Measurements from ENCODE around the gene PRKAR1A.

- TF ChIP-seq CTCF (IDR thresholded peaks at IDR 0.05), result no peak
- no peak for TF ChIP-seq TCF7L2 (IDR thresholded peaks at IDR 0.05; ENCODE audit: low read depth, low read length)
- TF ChIP-seq, protein P1, sequence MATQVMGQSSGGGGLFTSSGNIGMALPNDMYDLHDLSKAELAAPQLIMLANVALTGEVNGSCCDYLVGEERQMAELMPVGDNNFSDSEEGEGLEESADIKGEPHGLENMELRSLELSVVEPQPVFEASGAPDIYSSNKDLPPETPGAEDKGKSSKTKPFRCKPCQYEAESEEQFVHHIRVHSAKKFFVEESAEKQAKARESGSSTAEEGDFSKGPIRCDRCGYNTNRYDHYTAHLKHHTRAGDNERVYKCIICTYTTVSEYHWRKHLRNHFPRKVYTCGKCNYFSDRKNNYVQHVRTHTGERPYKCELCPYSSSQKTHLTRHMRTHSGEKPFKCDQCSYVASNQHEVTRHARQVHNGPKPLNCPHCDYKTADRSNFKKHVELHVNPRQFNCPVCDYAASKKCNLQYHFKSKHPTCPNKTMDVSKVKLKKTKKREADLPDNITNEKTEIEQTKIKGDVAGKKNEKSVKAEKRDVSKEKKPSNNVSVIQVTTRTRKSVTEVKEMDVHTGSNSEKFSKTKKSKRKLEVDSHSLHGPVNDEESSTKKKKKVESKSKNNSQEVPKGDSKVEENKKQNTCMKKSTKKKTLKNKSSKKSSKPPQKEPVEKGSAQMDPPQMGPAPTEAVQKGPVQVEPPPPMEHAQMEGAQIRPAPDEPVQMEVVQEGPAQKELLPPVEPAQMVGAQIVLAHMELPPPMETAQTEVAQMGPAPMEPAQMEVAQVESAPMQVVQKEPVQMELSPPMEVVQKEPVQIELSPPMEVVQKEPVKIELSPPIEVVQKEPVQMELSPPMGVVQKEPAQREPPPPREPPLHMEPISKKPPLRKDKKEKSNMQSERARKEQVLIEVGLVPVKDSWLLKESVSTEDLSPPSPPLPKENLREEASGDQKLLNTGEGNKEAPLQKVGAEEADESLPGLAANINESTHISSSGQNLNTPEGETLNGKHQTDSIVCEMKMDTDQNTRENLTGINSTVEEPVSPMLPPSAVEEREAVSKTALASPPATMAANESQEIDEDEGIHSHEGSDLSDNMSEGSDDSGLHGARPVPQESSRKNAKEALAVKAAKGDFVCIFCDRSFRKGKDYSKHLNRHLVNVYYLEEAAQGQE (IDR thresholded peaks at IDR 0.05; ENCODE audit: insufficient read depth in 1 of 2, low read depth in 2 of 2, low read length in 1 of 2), result no peak
- no peak for TF ChIP-seq POLR2AphosphoS5 (IDR thresholded peaks at IDR 0.05; ENCODE audit: low read depth, low read length)
- TF ChIP-seq SIN3A (IDR thresholded peaks at IDR 0.05; ENCODE audit: borderline replicate concordance, insufficient read depth, low read depth, low read length), result no peak
These were observed 79.8 kb downstream of the PRKAR1A start for GRCh38 chr17:68592009-68592408.
